ENCODE data around the gene AOX1.
"Not testable (repeated sequence)": the region's sequence is repeated elsewhere in the genome, so short reads cannot be mapped to it uniquely, and the experiment has no call there.

- not testable (repeated sequence) for TF ChIP-seq FOXK2 (IDR thresholded peaks at IDR 0.05); SUZ12 (IDR thresholded peaks at IDR 0.05); SP1 (IDR thresholded peaks at IDR 0.05); HDGF (IDR thresholded peaks at IDR 0.05; ENCODE audit: borderline replicate concordance); BHLHE40 (IDR thresholded peaks at IDR 0.05; ENCODE audit: borderline replicate concordance); FOXM1 (IDR thresholded peaks at IDR 0.05; ENCODE audit: borderline replicate concordance)
These were observed 129.2 kb downstream of the AOX1 start for GRCh38 chr2:200715014-200715413.
